Measurements from ENCODE around the gene D2HGDH. TPM values are rescaled to one million over a fixed set of nuclear protein-coding genes. Genes with fewer than 3 reads are reported as not detected.

Gene D2HGDH
- total RNA-seq, 4 donors from 2014 or later, result 15.9 to 39.6 (median 20.3) TPM

DNA sequence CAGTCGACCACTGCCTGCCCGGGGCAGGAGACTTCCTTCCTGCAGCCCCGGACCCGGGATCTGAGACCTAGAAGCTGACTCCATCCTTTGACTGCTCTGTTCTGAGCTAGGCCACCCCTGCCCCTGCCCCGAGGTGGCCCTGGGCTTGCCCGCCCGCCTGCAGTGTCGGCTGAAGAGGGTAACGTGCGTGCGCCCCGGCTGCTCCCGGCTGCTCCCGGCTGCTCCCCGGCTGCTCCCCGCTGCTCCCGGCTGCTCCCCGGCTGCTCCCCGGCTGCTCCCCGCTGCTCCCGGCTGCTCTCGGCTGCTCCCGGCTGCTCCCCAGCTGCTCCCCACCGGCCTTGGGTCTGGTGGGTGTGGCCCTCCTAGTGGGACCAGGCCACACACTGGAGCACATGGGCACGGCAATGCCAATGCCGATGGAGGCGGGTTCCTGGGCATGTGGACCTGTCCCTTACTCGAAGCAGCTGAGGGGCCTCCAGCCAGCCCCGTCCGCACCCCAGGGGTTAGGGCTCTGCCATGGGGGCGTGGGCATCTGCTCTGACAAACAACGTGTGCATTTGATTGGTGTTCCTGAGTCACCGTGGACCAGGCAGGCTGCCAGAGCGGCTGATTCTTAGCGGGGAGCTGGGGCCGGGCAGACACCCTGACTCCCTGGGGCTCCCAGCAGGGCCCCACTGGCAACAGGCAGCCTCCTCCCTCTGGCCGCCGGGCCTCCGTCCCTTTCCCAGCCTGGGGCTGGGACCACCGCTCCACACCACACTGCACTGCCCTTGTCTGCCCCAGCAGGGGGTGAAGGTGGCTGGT is 40.2 kb downstream of the D2HGDH start:
- in situ Hi-C loops (cut with MboI; ENCODE audit: low sequenced_read_pairs in 4 of 4), result no loop called here
- no peak for ATAC-seq
- DNase-seq, result no peak

DNA sequence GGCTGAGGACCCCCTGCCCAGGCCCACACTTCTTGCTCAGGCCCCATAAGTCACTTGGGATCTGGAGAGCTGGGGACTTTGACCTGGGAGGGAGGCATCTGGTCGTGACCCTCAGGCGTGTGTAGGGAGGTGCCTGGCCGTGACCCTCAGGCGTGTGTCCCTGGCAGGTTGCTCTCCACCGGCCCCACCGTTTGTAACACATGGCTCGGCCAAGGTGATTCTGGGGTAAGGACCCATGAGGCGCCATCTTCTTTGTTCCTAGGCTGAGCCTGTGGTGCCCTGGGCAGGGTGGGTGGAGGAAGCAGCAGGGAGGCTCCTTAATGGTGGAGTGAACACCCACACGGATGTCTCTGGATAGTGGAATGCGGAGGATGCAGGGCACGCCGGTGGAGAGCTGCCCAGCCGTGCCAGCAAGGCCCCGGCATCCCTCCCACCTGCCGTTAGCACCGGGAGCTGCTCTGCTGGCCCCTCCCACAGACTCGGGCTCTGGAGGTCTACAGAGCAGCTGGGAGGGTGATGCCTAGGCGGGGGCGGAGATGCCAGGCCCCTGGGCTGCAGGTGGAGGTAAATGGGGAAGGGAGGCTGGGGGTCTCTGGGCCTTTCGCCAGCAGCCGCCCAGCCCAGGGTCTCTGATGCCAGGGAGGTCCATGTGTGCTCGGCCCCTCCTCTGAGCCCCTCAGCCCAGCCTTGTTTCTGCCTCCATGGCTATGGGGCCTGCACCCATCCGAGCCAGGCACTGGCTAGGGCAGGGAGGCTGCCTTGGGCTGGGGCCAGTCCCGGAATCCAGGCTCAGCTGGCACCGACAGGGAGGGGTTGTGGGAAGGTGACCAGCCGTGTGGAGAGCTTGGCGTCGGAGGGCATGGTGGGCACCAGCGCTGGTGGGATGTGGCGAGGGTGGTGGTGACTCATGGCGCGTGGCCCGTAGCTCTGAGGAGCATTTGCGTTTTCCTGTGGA is 41.1 kb downstream of the D2HGDH start:
- H3K9me3 ChIP-seq, result no peaks in the 10 kb centered on the region
- ATAC-seq, result no peak
- no peak overlapping the region for H3K4me3 ChIP-seq
- H3K27me3 ChIP-seq, result peaks cover 10 to 12% (median 11%) of the 10 kb centered on the region in 3 donors
- no peak for TF ChIP-seq POLR2A (IDR thresholded peaks at IDR 0.05)
- TF ChIP-seq, protein P1, sequence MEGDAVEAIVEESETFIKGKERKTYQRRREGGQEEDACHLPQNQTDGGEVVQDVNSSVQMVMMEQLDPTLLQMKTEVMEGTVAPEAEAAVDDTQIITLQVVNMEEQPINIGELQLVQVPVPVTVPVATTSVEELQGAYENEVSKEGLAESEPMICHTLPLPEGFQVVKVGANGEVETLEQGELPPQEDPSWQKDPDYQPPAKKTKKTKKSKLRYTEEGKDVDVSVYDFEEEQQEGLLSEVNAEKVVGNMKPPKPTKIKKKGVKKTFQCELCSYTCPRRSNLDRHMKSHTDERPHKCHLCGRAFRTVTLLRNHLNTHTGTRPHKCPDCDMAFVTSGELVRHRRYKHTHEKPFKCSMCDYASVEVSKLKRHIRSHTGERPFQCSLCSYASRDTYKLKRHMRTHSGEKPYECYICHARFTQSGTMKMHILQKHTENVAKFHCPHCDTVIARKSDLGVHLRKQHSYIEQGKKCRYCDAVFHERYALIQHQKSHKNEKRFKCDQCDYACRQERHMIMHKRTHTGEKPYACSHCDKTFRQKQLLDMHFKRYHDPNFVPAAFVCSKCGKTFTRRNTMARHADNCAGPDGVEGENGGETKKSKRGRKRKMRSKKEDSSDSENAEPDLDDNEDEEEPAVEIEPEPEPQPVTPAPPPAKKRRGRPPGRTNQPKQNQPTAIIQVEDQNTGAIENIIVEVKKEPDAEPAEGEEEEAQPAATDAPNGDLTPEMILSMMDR (IDR thresholded peaks at IDR 0.05 in 4 of 5, conservative IDR thresholded peaks at IDR 0.05 in 1 of 5), result no peak
- peaks cover 0 to 10% of the 10 kb centered on the region in 2 donors for H3K4me1 ChIP-seq
- no peak for DNase-seq
- H3K27ac ChIP-seq, result no peak overlapping the region
- intact Hi-C loops (cut with DNase I; ENCODE audit: low total_unique reads), result no loop called here
- H3K36me3 ChIP-seq, result no peaks in the 10 kb centered on the region
- in situ Hi-C loops (cut with MboI; ENCODE audit: low sequenced_read_pairs in 4 of 4), result no loop called here

More for the DNA sequence above, 40.2 kb downstream of the D2HGDH start:
- Histone ChIP-seq H3K27me3 (peaks cover 10 to 12% (median 11%) of the 10 kb centered on the region in 3 donors), H3K27ac (no peak overlapping the region), H3K4me3 (no peak overlapping the region), H3K36me3 (no peaks in the 10 kb centered on the region), H3K9me3 (no peaks in the 10 kb centered on the region), H3K4me1 (peaks cover 0 to 10% of the 10 kb centered on the region in 2 donors)
- intact Hi-C loops (cut with DNase I; ENCODE audit: low total_unique reads), result no loop called here
- no peak for TF ChIP-seq POLR2A (IDR thresholded peaks at IDR 0.05)
- TF ChIP-seq, protein P1 (IDR thresholded peaks at IDR 0.05 in 4 of 5, conservative IDR thresholded peaks at IDR 0.05 in 1 of 5), result no peak

DNA sequence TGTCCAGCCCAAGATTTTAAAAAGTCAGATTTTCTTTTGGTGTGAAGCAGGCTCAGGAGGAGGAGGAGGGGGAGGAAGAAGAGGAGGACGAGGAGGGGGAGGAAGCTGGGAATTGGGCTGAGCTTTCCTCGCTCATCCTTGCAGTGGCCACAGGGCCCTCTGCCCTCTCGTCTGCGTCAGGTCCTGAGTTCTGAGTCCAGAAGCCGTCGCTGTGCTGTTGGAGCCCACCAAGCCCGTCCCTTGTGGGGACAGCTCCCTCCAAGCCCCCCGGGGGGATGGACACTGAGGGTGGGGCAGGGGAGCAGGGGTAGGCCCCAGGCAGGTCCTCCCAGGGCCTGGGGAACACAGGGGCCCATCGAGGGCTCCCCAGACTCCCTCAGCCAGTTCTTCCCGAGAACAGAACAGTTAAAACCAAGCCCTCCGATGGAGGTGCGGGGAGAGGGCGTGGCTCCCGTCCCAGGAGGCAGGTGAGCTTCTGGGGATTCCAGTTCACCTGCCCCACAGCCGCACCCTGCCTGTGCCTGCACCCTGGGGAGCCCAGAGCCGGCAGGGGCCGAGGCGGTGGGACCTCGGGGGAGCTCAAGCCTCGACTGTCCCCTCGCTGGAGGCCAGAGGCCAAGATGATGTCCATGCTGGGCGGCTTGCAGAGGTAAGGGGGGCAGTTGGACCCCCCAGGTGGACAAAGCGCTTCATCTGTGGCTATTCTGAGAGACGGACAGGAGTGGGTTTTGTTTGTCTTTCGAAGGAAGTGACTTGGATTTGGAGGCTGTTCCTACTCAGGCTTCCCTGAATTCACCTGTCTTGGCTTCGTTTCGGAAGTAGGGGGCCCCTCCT is 42.1 kb downstream of the D2HGDH start, which contains the start of gene GAL3ST2:
GAL3ST2 (plus strand) TSS at position 487 of the 834 bp plus-strand sequence; CDS start at position 621, 134 bp downstream.
- ATAC-seq, result no peak

More for the DNA sequence above, 42.1 kb downstream of the D2HGDH start, which contains the start of gene GAL3ST2:
- no peak for DNase-seq
- TF ChIP-seq, protein P1 (IDR thresholded peaks at IDR 0.05 in 4 of 5, conservative IDR thresholded peaks at IDR 0.05 in 1 of 5), result no peak
- TF ChIP-seq POLR2A (IDR thresholded peaks at IDR 0.05), result no peak
- in situ Hi-C loops (cut with MboI; ENCODE audit: low sequenced_read_pairs in 4 of 4) (no loop called here), intact Hi-C loops (cut with DNase I; ENCODE audit: low total_unique reads) (no loop called here)
- H3K27ac ChIP-seq, result no peak within 1 kb of the TSS
- H3K9me3 ChIP-seq, result no peaks in the 10 kb centered on the region
- peaks cover 0 to 4% of the 10 kb centered on the region in 2 donors for H3K4me1 ChIP-seq
- peaks cover 10 to 12% (median 11%) of the 10 kb centered on the region in 3 donors for H3K27me3 ChIP-seq
- H3K36me3 ChIP-seq, result no peaks in the 10 kb centered on the region
- no peak within 1 kb of the TSS for H3K4me3 ChIP-seq
